ENCODE measurements around the gene PTBP2.

- TF ChIP-seq CTCF (conservative IDR thresholded peaks at IDR 0.05; ENCODE audit: low read length) (no peak), EZH2phosphoT487 (IDR thresholded peaks at IDR 0.05; ENCODE audit: borderline replicate concordance, low read depth, low read length) (no peak)
Observed at GRCh38 chr1:96722958-96723357, 1.4 kb downstream of the PTBP2 start.
